22Rv1 (cell line): Measurements from ENCODE around the gene PLIN1.

ENCODE experiments used
- H3K27ac ChIP-seq: fragments of 450-650 bp; 2 replicates; pipeline ENCODE4 v1.5.1; 2017
- ZFX ChIP-seq: fragments of 450-650 bp; IDR thresholded peaks from 2 replicates; pipeline ENCODE4 v1.6.1; 2017; ENCODE audit warnings: antibody characterized with exemption, borderline replicate concordance
- TF ChIP-seq, protein P1 (sequence below): fragments of 450-650 bp; IDR thresholded peaks from 2 replicates; pipeline ENCODE4 v1.5.1; 2017; ENCODE audit warnings: mild to moderate bottlenecking

Gene PLIN1

DNA sequence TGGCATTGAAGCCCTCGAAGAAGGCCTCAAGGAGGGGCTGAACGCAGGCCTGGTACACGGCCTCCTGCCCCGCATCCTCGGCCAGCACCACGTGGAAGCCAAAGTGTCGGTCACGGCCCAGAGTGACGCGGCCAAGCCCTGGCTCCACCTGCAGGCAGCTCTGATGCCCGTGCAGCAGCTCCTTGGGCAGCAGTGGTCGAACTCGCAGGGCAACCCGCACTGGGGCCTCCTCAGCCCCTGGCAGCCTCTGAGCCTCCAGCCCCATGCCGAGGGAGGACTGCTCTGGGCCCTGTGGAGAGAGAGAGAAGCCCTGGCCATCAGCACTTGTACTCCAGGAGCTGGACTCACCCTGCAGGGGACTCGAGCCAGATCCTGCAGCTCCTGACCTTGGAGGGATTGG, 26.5 kb downstream of the PLIN1 start:
- no peak overlapping the region for H3K27ac ChIP-seq
- TF ChIP-seq ZFX = no peak
- TF ChIP-seq, protein P1, sequence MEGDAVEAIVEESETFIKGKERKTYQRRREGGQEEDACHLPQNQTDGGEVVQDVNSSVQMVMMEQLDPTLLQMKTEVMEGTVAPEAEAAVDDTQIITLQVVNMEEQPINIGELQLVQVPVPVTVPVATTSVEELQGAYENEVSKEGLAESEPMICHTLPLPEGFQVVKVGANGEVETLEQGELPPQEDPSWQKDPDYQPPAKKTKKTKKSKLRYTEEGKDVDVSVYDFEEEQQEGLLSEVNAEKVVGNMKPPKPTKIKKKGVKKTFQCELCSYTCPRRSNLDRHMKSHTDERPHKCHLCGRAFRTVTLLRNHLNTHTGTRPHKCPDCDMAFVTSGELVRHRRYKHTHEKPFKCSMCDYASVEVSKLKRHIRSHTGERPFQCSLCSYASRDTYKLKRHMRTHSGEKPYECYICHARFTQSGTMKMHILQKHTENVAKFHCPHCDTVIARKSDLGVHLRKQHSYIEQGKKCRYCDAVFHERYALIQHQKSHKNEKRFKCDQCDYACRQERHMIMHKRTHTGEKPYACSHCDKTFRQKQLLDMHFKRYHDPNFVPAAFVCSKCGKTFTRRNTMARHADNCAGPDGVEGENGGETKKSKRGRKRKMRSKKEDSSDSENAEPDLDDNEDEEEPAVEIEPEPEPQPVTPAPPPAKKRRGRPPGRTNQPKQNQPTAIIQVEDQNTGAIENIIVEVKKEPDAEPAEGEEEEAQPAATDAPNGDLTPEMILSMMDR = no peak

DNA sequence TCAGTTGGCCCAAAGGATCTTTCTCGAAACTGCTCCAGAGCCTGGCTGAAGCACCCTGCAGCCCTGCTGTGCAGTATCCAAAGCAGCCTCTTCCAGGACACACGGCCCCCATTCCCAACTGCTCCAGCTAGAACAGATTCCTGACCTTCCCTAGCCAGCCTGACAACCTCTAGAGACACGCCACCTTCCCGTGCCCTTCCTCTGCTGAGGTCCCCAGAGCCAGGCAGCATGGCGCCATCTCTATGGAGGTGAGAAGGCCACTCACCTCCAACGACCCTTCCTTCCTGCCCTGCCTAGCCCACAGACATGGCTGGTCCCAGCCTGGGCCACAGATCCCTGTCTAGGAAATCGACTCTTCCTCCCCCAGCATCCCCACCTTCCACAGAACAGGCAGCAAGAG, 27.0 kb downstream of the PLIN1 start:
- no peak overlapping the region for H3K27ac ChIP-seq
- TF ChIP-seq, protein P1 = no peak
- TF ChIP-seq ZFX = no peak

DNA sequence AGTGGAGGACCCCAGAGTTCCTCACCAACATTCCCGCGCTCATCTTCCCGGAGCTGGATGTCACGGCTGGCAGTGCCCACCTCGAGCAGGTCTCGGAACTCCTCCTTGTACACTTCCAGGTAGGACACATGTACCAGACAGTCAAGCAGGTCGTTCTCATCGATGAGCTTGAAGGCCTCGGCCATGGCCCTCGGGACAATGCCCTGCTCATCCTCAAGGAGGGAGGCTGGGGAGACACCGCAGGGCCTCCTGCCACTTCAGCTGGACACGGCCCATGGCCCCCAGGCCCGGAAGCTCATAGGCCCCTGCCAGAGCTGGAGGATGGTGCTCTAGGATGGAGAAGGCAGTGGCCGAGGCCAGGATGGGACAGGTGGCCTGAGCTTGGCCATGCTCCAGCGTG, 29.5 kb downstream of the PLIN1 start:
- TF ChIP-seq ZFX = no peak
- TF ChIP-seq, protein P1 = no peak
- H3K27ac ChIP-seq = no peak overlapping the region

DNA sequence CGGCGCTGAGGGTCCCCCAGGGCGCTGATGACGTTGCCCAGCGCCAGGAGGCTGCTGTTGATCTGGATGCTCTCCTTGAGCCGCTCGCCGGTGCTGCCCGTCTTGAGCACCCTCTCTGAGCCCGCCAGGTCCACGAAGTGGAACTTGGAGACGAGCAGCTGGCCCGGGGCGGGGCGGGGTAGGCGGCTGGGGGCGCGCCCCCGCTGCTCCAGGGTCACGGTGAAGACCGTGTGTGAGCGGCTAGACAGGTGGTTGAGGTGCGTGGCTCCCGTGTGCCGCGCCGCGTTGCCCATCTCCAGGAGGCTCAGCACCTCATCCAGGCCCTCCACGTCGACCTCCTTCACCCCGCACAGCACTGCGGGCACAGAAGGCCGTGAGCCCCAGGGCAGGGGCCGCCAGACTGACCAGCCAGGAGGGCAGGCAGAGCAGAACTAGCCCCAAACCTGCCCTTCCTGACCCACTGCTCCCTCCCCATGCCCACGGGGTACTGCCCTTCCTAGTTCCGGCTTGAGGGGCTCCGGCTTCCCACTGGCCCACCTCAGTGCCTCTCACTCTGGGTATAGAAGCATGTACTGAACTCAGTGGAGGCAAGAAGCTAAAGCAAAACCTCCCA, 30.0 kb downstream of the PLIN1 start:
- H3K27ac ChIP-seq = no peak overlapping the region
- TF ChIP-seq, protein P1 = no peak
- TF ChIP-seq ZFX = no peak

DNA sequence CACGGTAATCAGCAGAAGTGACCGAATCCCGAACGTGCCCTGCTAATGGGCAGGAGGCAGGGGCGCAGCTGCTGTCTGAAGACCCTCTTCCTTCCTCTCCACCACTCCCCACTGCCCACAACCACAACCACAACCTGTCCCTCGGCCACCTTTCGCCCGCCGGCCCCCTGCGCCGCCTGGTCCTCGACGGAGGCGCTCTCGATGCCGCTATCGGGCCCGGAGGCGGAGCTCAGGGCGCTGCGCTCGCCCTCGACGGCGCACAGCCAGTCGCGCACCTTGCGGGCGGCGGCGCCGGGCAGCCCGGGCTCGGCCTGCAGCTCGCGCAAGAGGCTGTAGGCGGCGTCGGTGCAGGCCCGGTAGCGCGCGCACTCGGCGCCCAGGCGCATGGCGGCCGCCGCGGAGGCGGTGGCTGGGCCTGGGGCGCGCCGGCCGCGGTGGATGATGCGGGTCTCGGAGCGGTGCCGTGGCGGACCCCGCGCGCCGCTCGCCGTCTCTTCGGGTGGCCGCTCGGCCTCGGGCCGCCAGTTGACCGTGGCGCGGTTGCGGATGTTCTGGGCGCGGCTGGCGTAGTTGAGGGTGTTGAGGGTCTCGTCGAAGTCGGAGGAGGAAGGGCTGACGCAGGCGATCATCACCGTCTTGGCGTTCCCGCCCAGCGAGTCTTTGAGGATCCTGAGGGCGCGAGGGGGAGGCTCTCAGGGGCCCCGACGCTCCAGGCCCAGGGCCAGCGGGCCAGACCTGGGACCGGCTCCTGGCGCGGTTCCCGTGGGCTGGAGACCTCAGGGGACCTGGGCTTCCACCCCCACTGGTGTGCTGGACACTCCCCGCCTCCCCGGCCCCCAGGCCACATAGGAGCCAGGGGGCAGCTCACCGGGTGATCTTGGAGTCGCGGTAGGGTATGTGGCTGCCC, 30.8 kb downstream of the PLIN1 start:
- H3K27ac ChIP-seq = no peak overlapping the region
- TF ChIP-seq, protein P1 = no peak
- TF ChIP-seq ZFX = no peak

DNA sequence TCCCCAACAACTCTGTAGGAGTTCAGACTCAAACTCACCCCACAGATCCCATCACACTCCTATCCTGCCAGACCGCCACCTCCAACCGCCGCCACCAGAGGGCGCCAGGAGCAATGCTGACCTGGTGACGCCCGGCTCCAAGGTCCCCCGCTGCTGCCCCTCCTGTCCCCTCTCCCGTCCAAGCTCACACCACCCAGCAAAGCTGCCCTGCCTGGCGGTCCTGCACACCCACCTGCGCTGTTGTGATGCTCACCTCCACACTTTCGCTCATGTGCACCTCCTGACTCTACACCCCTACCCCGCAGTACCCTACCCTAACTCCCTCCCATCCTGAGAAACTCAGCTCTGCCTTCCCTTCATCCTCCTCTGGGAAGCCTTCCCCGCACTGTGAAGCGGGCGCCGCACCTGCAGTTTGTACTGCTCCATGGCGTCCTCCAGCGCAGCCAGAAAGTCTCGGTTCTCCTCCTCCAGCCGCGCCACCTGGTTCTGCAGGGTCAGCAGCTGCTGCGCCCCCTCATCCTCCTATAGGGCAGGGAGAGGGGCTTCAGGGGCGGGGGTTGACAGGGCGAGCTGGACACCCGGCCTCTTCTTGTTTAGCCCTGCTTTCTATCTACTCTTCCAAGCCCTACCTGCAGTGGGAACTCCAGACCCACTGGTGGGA, 31.8 kb downstream of the PLIN1 start:
- no peak overlapping the region for H3K27ac ChIP-seq
- no peak for TF ChIP-seq ZFX
- TF ChIP-seq, protein P1 = peak; percentile 97
